Measurements from ENCODE around the gene DMD. TPM values are rescaled to one million over a fixed set of nuclear protein-coding genes. Genes with fewer than 3 reads are reported as not detected.
"Not testable (repeated sequence)": the region's sequence is repeated elsewhere in the genome, so short reads cannot be mapped to it uniquely, and the experiment has no call there.

DMD gene
- total RNA-seq, 1 experiment from 2014 or later: 47.2 TPM

DNA sequence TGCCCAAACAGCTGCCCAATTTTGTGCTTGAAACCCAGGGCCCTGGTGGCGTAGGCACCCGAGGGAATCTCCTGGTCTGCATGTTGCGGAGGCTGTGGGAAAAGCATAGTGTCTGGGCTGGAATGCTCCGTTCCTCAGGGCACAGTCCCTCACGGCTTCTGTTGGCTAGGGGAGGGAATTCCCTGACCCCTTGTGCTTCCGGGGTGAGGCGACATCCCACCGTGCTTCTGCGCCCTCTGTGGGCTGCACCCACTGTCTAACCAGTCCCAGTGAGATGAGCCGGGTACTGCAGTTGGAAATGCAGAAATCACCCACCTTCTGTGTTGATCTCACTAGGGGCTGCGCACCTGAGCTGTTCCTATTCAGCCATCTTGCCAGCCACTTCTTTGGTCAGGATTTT lies 1740.1 kb downstream of the DMD start:
- peaks cover 6% of the 10 kb centered on the region for H3K36me3 Mint-ChIP-seq (ENCODE audit: insufficient read depth, unreplicated experiment)
- Histone ChIP-seq H3K36me3 (ENCODE audit: control insufficient read depth, insufficient read depth, low read length) (no peaks in the 10 kb centered on the region), H3K9me3 (no peaks in the 10 kb centered on the region), H3K27me3 (replicated peaks; ENCODE audit: control insufficient read depth, insufficient read depth, low read length) (no peaks in the 10 kb centered on the region), H3K4me1 (no peaks in the 10 kb centered on the region), H3K4me3 (ENCODE audit: low read depth, low read length) (no peak overlapping the region)
- no peak overlapping the region for H3K27ac Mint-ChIP-seq (ENCODE audit: unreplicated experiment)
- TF ChIP-seq, protein P1, sequence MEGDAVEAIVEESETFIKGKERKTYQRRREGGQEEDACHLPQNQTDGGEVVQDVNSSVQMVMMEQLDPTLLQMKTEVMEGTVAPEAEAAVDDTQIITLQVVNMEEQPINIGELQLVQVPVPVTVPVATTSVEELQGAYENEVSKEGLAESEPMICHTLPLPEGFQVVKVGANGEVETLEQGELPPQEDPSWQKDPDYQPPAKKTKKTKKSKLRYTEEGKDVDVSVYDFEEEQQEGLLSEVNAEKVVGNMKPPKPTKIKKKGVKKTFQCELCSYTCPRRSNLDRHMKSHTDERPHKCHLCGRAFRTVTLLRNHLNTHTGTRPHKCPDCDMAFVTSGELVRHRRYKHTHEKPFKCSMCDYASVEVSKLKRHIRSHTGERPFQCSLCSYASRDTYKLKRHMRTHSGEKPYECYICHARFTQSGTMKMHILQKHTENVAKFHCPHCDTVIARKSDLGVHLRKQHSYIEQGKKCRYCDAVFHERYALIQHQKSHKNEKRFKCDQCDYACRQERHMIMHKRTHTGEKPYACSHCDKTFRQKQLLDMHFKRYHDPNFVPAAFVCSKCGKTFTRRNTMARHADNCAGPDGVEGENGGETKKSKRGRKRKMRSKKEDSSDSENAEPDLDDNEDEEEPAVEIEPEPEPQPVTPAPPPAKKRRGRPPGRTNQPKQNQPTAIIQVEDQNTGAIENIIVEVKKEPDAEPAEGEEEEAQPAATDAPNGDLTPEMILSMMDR (IDR thresholded peaks at IDR 0.05; ENCODE audit: insufficient read depth in 1 of 2, low read depth in 1 of 2, low read length in 1 of 2, severe bottlenecking in 1 of 2, unreplicated experiment in 1 of 2): no peak
- ChIA-PET POLR2A (no interaction called here), CTCF (no interaction called here)
- BruUV-seq (replicated peaks): no TSS peak
- intact Hi-C loops (cut with micrococcal nuclease; ENCODE audit: unreplicated experiment): no loop called here
- no peaks in the 10 kb centered on the region for H3K27me3 Mint-ChIP-seq (ENCODE audit: insufficient read depth, unreplicated experiment)
- DNase-seq: no peak
- no peaks in the 10 kb centered on the region for H3K4me1 Mint-ChIP-seq (ENCODE audit: low read depth, unreplicated experiment)
- no peak overlapping the region for H3K4me3 Mint-ChIP-seq (ENCODE audit: unreplicated experiment)
- H3K9me3 Mint-ChIP-seq (ENCODE audit: unreplicated experiment): no peaks in the 10 kb centered on the region

DNA sequence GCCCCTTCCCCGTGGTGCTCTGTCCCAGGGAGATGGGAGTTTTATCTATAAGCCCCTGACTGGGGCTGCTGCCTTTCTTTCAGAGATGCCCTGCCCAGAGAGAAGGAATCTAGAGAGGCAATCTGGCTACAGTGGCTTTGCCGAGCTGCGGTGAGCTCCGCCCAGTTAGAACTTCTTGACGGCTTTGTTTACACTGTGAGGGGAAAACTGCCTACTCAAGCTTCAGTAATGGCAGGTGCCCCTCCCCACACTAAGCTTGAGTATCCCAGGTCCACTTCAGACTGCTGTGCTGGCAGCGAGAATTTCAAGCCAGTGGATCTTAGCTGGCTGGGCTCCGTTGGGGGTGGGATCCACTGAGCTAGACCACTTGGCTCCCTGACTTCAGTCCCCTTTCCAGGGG lies 1740.6 kb downstream of the DMD start:
- CTCF ChIA-PET; H3K36me3 ChIP-seq (ENCODE audit: control insufficient read depth, insufficient read depth, low read length); H3K4me1 ChIP-seq; POLR2A ChIA-PET; H3K27me3 Mint-ChIP-seq (ENCODE audit: insufficient read depth, unreplicated experiment); H3K27ac Mint-ChIP-seq (ENCODE audit: unreplicated experiment); BruUV-seq (replicated peaks); H3K27me3 ChIP-seq (replicated peaks; ENCODE audit: control insufficient read depth, insufficient read depth, low read length); H3K4me3 Mint-ChIP-seq (ENCODE audit: unreplicated experiment); intact Hi-C loops (cut with micrococcal nuclease; ENCODE audit: unreplicated experiment); H3K4me3 ChIP-seq (ENCODE audit: low read depth, low read length); H3K9me3 Mint-ChIP-seq (ENCODE audit: unreplicated experiment); H3K9me3 ChIP-seq; DNase-seq; H3K4me1 Mint-ChIP-seq (ENCODE audit: low read depth, unreplicated experiment); H3K36me3 Mint-ChIP-seq (ENCODE audit: insufficient read depth, unreplicated experiment): not testable (repeated sequence)

DNA sequence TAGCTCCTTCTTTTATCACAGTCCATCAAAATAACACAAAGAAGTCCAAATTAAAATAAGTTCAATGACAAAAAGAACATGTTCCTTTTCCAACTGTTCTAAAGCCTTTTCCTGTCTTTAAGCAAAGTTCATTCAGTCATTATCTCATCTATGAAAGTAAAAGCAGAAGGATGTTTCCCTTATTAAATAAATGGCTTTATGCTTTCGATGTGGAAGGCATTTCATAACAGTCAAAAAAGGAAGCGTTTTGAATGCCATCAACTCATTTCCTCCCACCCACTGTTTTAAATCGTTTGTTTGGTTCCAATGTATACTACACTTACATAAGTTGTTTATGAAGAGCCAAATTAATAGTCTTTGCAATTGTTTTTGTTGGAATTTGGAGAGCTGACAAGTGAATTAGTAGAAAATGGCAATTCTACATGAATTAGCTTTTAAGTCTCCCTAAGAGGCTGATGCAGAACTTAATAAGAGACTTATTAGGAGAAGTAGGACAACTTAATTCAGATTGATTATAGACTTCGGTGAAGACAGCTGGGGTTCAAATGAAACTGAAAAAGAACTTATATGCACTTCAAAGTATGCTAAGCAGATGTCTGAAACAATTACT lies 1746.9 kb downstream of the DMD start:
- H3K4me3 Mint-ChIP-seq (ENCODE audit: unreplicated experiment): no peak overlapping the region
- intact Hi-C loops (cut with micrococcal nuclease; ENCODE audit: unreplicated experiment): no loop called here
- no peak for DNase-seq
- no peaks in the 10 kb centered on the region for H3K9me3 Mint-ChIP-seq (ENCODE audit: unreplicated experiment)
- no TSS peak for BruUV-seq (replicated peaks)
- no peak overlapping the region for H3K4me3 ChIP-seq (ENCODE audit: low read depth, low read length)
- no peaks in the 10 kb centered on the region for H3K4me1 ChIP-seq
- peaks cover under 1% of the 10 kb centered on the region for H3K36me3 Mint-ChIP-seq (ENCODE audit: insufficient read depth, unreplicated experiment)
- no peaks in the 10 kb centered on the region for H3K36me3 ChIP-seq (ENCODE audit: control insufficient read depth, insufficient read depth, low read length)
- TF ChIP-seq, protein P1 (IDR thresholded peaks at IDR 0.05; ENCODE audit: insufficient read depth in 1 of 2, low read depth in 1 of 2, low read length in 1 of 2, severe bottlenecking in 1 of 2, unreplicated experiment in 1 of 2): no peak
- no peaks in the 10 kb centered on the region for H3K27me3 ChIP-seq (replicated peaks; ENCODE audit: control insufficient read depth, insufficient read depth, low read length)
- H3K4me1 Mint-ChIP-seq (ENCODE audit: low read depth, unreplicated experiment): no peaks in the 10 kb centered on the region
- POLR2A ChIA-PET: no interaction called here
- no peak overlapping the region for H3K27ac Mint-ChIP-seq (ENCODE audit: unreplicated experiment)
- no peaks in the 10 kb centered on the region for H3K27me3 Mint-ChIP-seq (ENCODE audit: insufficient read depth, unreplicated experiment)
- no peaks in the 10 kb centered on the region for H3K9me3 ChIP-seq
- CTCF ChIA-PET: no interaction called here

DNA sequence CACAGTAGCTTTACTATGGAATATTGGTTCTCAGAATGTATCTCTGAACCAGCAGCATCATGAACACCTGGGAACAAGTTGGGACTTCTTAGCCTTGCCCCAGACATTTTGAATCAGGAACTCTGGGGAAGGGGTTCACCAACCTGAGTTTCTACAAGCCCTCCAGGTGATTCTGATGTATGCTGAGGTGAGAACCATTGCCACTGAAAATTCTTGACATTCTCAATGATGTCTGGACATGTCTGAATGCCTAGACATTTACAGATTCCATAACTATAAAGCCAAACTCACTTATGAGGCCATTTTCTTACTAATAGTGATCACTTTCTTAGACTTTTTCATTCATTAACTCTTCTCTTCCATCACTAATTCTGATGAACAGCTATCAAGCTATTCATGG lies 1750.1 kb downstream of the DMD start:
- TF ChIP-seq, protein P1 (IDR thresholded peaks at IDR 0.05; ENCODE audit: insufficient read depth in 1 of 2, low read depth in 1 of 2, low read length in 1 of 2, severe bottlenecking in 1 of 2, unreplicated experiment in 1 of 2): no peak
- Mint-ChIP-seq H3K4me1 (ENCODE audit: low read depth, unreplicated experiment) (no peaks in the 10 kb centered on the region), H3K27ac (ENCODE audit: unreplicated experiment) (no peak overlapping the region), H3K9me3 (ENCODE audit: unreplicated experiment) (no peaks in the 10 kb centered on the region), H3K4me3 (ENCODE audit: unreplicated experiment) (no peak overlapping the region), H3K36me3 (ENCODE audit: insufficient read depth, unreplicated experiment) (no peaks in the 10 kb centered on the region), H3K27me3 (ENCODE audit: insufficient read depth, unreplicated experiment) (no peaks in the 10 kb centered on the region)
- intact Hi-C loops (cut with micrococcal nuclease; ENCODE audit: unreplicated experiment): no loop called here
- Histone ChIP-seq H3K4me3 (ENCODE audit: low read depth, low read length) (no peak overlapping the region), H3K36me3 (ENCODE audit: control insufficient read depth, insufficient read depth, low read length) (no peaks in the 10 kb centered on the region), H3K4me1 (no peaks in the 10 kb centered on the region), H3K9me3 (no peaks in the 10 kb centered on the region), H3K27me3 (replicated peaks; ENCODE audit: control insufficient read depth, insufficient read depth, low read length) (no peaks in the 10 kb centered on the region)
- no peak for DNase-seq
- ChIA-PET POLR2A (no interaction called here), CTCF (no interaction called here)
- BruUV-seq (replicated peaks): no TSS peak

Data from Caco-2 (cell line).